ENCODE data around the gene RAD23A. TPM values are rescaled to one million over a fixed set of nuclear protein-coding genes. Genes with fewer than 3 reads are reported as not detected.
A peak's percentile ranks its signal among the peaks of the same experiment; 100 is the strongest.

RAD23A gene
- polyA plus RNA-seq, 1 donor = 91.8 TPM

- peak overlapping the region; percentile 58 for H3K27ac ChIP-seq (ENCODE audit: low read length)
- peaks cover 5% of the 10 kb centered on the region for H3K9me3 ChIP-seq (ENCODE audit: control insufficient read depth, low read depth, low read length)
- H3K4me1 ChIP-seq (ENCODE audit: control insufficient read depth, insufficient read depth, low read length) = peaks cover 29% of the 10 kb centered on the region
- peak in 1 of 2 donors; percentile 71 for DNase-seq
- H3K4me3 ChIP-seq (ENCODE audit: low read length) = peak overlapping the region; percentile 86
- 78% methylated on average over 5 of the region's 23 CpGs for WGBS (ENCODE audit: insufficient coverage, low lambda C conversion rate)
- no peaks in the 10 kb centered on the region for H3K27me3 ChIP-seq (ENCODE audit: control insufficient read depth, insufficient read depth, low read length)
- peaks cover 30% of the 10 kb centered on the region for H3K36me3 ChIP-seq (ENCODE audit: control insufficient read depth, insufficient read depth, low read length)
Observed at GRCh38 chr19:12937093-12937926, 8.4 kb upstream of the RAD23A start.

GRCh38 chr19:12937927-12938778 lies 7.5 kb upstream of the RAD23A start, which contains the start of gene CALR:
TSS of gene CALR (plus strand) at chr19:12938609. CDS start at chr19:12938680, 71 bp downstream.
- Histone ChIP-seq H3K27ac (ENCODE audit: low read length) (peak within 1 kb of the TSS; percentile 58), H3K9me3 (ENCODE audit: control insufficient read depth, low read depth, low read length) (peaks cover 5% of the 10 kb centered on the region), H3K4me1 (ENCODE audit: control insufficient read depth, insufficient read depth, low read length) (peaks cover 26% of the 10 kb centered on the region), H3K36me3 (ENCODE audit: control insufficient read depth, insufficient read depth, low read length) (peaks cover 38% of the 10 kb centered on the region), H3K27me3 (ENCODE audit: control insufficient read depth, insufficient read depth, low read length) (no peaks in the 10 kb centered on the region), H3K4me3 (ENCODE audit: low read length) (peak within 1 kb of the TSS; percentile 86)
- DNase-seq = peak; percentile 99 to 100
- no CpG with 5 or more reads among the region's 63 CpGs for WGBS (ENCODE audit: insufficient coverage, low lambda C conversion rate)

- WGBS (ENCODE audit: insufficient coverage, low lambda C conversion rate) = no CpG with 5 or more reads among the region's 54 CpGs
- Histone ChIP-seq H3K4me1 (ENCODE audit: control insufficient read depth, insufficient read depth, low read length) (peaks cover 33% of the 10 kb centered on the region), H3K27me3 (ENCODE audit: control insufficient read depth, insufficient read depth, low read length) (no peaks in the 10 kb centered on the region), H3K9me3 (ENCODE audit: control insufficient read depth, low read depth, low read length) (peaks cover 12% of the 10 kb centered on the region), H3K36me3 (ENCODE audit: control insufficient read depth, insufficient read depth, low read length) (peaks cover 47% of the 10 kb centered on the region), H3K27ac (ENCODE audit: low read length) (peak overlapping the region; percentile 39), H3K4me3 (ENCODE audit: low read length) (peak overlapping the region; percentile 86)
- DNase-seq = no peak
Observed at GRCh38 chr19:12938779-12939601, 6.7 kb upstream of the RAD23A start.

- H3K27me3 ChIP-seq (ENCODE audit: control insufficient read depth, insufficient read depth, low read length) = no peaks in the 10 kb centered on the region
- H3K4me1 ChIP-seq (ENCODE audit: control insufficient read depth, insufficient read depth, low read length) = peaks cover 33% of the 10 kb centered on the region
Observed at GRCh38 chr19:12939975-12940423, 5.7 kb upstream of the RAD23A start.

GRCh38 chr19:12940897-12941296 lies 4.8 kb upstream of the RAD23A start:
- WGBS (ENCODE audit: insufficient coverage, low lambda C conversion rate) = no CpG with 5 or more reads among the region's 2 CpGs
- Histone ChIP-seq H3K27me3 (ENCODE audit: control insufficient read depth, insufficient read depth, low read length) (no peaks in the 10 kb centered on the region), H3K36me3 (ENCODE audit: control insufficient read depth, insufficient read depth, low read length) (peaks cover 60% of the 10 kb centered on the region), H3K4me1 (ENCODE audit: control insufficient read depth, insufficient read depth, low read length) (peaks cover 33% of the 10 kb centered on the region), H3K27ac (ENCODE audit: low read length) (no peak overlapping the region), H3K4me3 (ENCODE audit: low read length) (no peak overlapping the region), H3K9me3 (ENCODE audit: control insufficient read depth, low read depth, low read length) (peaks cover 13% of the 10 kb centered on the region)
- DNase-seq = no peak

More at GRCh38 chr19:12939975-12940423, 5.7 kb upstream of the RAD23A start:
- H3K27ac ChIP-seq (ENCODE audit: low read length) = no peak overlapping the region
- H3K4me3 ChIP-seq (ENCODE audit: low read length) = peak overlapping the region; percentile 86
- WGBS (ENCODE audit: insufficient coverage, low lambda C conversion rate) = no CpG with 5 or more reads among the region's 10 CpGs
- peaks cover 57% of the 10 kb centered on the region for H3K36me3 ChIP-seq (ENCODE audit: control insufficient read depth, insufficient read depth, low read length)
- peaks cover 13% of the 10 kb centered on the region for H3K9me3 ChIP-seq (ENCODE audit: control insufficient read depth, low read depth, low read length)
- no peak for DNase-seq

GRCh38 chr19:12943437-12944044 lies 2.1 kb upstream of the RAD23A start:
- DNase-seq = no peak
- 87% methylated on average over 4 of the region's 18 CpGs for WGBS (ENCODE audit: insufficient coverage, low lambda C conversion rate)
- H3K27me3 ChIP-seq (ENCODE audit: control insufficient read depth, insufficient read depth, low read length) = no peaks in the 10 kb centered on the region
- H3K27ac ChIP-seq (ENCODE audit: low read length) = no peak overlapping the region
- peaks cover 73% of the 10 kb centered on the region for H3K36me3 ChIP-seq (ENCODE audit: control insufficient read depth, insufficient read depth, low read length)
- H3K4me1 ChIP-seq (ENCODE audit: control insufficient read depth, insufficient read depth, low read length) = peaks cover 36% of the 10 kb centered on the region
- H3K9me3 ChIP-seq (ENCODE audit: control insufficient read depth, low read depth, low read length) = peaks cover 13% of the 10 kb centered on the region
- H3K4me3 ChIP-seq (ENCODE audit: low read length) = no peak overlapping the region

GRCh38 chr19:12944104-12944674 lies 1.5 kb upstream of the RAD23A start:
- peaks cover 13% of the 10 kb centered on the region for H3K9me3 ChIP-seq (ENCODE audit: control insufficient read depth, low read depth, low read length)
- H3K4me1 ChIP-seq (ENCODE audit: control insufficient read depth, insufficient read depth, low read length) = peaks cover 36% of the 10 kb centered on the region
- H3K27me3 ChIP-seq (ENCODE audit: control insufficient read depth, insufficient read depth, low read length) = no peaks in the 10 kb centered on the region
- no peak overlapping the region for H3K27ac ChIP-seq (ENCODE audit: low read length)
- no peak for DNase-seq
- H3K4me3 ChIP-seq (ENCODE audit: low read length) = no peak overlapping the region
- WGBS (ENCODE audit: insufficient coverage, low lambda C conversion rate) = no CpG with 5 or more reads among the region's 2 CpGs
- peaks cover 80% of the 10 kb centered on the region for H3K36me3 ChIP-seq (ENCODE audit: control insufficient read depth, insufficient read depth, low read length)

- Histone ChIP-seq H3K36me3 (ENCODE audit: control insufficient read depth, insufficient read depth, low read length) (peaks cover 79% of the 10 kb centered on the region), H3K4me3 (ENCODE audit: low read length) (peak overlapping the region; percentile 67), H3K27ac (ENCODE audit: low read length) (peak overlapping the region; percentile 92), H3K4me1 (ENCODE audit: control insufficient read depth, insufficient read depth, low read length) (peaks cover 20% of the 10 kb centered on the region), H3K27me3 (ENCODE audit: control insufficient read depth, insufficient read depth, low read length) (no peaks in the 10 kb centered on the region), H3K9me3 (ENCODE audit: control insufficient read depth, low read depth, low read length) (peaks cover 9% of the 10 kb centered on the region)
- DNase-seq = peak; percentile 64 to 79
- no CpG with 5 or more reads among the region's 40 CpGs for WGBS (ENCODE audit: insufficient coverage, low lambda C conversion rate)
Observed at GRCh38 chr19:12946092-12946721, 545 bp downstream of the RAD23A start.
